Erythroblast (primary cell): Measurements from ENCODE around the gene SNED1.
"Not testable (repeated sequence)": the region's sequence is repeated elsewhere in the genome, so short reads cannot be mapped to it uniquely, and the experiment has no call there.

ENCODE experiments used
- DNase-seq, 2 experiments: peaks; one replicate each; lab custom pipeline; 2025; lab: John Stamatoyannopoulos, UW
- GATA1 ChIP-seq: IDR thresholded peaks from 2 replicates; pipeline ENCODE4 v1.6.1; 2011; ENCODE audit warnings: low read depth, mild to moderate bottlenecking, control low read depth, low read length, moderate library complexity
- POLR2A ChIP-seq: IDR thresholded peaks from 2 replicates; pipeline ENCODE4 v1.6.1; 2011; ENCODE audit warnings: mild to moderate bottlenecking, low read length

The SNED1 gene

DNA sequence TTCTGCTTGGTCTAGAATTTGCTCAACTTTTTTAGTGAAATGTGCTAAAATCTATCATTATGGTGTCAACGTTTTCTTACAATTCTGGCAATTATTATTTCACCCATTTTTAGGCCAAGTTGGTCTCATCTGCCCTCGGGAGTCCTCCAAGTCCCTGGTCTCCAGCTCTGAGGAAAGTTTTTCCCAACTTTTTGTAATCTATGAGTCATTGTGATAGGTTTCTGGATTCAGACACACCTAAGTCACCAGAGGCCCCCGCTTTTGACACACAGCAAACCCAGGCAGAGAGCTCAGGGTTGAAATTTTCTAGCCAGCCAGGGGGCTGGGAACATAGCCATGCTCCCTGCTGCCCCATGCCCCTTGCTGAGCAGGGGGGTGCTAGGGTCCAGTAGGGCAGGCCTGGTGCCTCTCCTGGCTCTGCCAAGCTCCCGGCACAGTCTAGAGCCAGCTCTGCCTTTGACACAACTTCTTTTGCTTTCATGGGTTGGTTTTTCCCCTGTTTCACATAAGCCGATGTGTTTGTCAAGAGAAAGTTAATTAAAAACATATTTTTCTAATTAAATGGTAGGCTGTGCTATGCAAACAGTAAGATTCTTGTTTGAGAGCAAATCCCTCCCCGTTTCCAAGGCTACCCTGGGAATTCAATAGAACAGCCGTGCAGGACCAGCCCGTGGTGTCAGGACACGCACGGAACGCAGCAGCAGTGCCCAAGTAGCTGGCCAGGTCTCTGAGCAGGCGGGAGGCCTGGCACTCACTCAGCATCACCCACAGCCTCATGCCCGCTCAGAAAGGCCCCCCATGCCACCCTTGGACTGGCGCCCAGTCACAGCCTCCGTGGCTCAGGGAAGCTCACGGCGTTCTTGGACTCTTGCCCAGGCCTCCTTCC is 25.5 kb upstream of the SNED1 start:
- TF ChIP-seq POLR2A (no peak), GATA1 (no peak)
- DNase-seq, result no peak

DNA sequence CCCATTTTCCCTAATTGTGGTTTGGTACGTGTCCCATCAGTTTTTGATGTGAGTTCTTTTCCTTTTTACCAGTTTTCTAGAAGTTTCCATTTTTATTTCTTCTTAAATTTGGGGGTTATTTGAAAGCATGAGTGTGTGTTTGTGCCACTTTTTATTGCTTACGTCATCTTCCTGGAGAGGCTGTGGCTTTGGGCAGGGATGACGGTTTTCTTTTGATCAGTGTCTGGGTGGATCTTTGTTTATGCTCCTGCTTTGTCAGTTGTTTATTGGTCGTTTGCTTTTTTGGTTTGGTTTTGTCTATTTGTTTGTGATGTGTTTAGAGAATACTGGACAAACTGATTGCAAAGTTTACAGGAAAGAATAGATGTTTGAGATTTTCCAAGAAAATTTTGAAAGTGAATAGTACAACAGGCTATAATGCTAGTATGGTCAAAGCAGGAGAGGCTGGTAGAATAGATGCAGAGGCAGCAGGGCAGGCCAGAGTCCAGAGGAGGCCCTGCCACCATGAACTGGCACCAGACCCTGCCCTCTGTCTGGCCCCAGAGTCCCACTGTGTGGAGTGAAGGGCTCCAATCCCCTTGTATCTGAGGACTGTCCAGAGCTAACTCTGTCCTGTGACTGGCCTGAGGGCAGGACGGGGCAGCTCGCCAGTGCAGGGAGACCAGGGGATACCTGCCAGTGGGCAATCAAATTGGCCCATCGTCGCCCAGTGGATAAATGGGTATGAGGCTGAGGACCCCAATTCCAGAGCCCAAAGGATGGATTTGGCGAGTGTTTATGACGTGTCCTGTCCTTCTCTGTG is 23.4 kb upstream of the SNED1 start:
- TF ChIP-seq GATA1, result no peak
- no peak for TF ChIP-seq POLR2A
- DNase-seq, result no peak

DNA sequence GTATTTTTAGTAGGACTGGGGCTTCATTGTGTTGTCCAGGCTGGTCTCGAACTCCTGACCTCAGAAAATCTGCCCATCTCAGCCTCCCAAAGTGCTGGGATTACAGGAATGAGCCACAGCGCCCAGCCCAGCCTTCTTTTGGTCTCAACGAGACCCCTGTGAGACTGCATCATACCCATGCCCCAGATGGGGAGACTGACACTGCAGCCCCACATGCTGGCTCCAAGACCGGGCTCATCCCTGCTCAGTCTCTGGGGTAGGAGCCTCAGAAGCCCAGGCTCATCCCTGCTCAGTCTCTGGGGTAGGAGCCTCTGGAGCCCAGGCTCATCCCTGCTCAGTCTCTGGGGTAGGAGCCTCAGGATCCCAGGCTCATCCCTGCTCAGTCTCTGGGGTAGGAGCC is 22.5 kb upstream of the SNED1 start:
- not testable (repeated sequence) for DNase-seq

DNA sequence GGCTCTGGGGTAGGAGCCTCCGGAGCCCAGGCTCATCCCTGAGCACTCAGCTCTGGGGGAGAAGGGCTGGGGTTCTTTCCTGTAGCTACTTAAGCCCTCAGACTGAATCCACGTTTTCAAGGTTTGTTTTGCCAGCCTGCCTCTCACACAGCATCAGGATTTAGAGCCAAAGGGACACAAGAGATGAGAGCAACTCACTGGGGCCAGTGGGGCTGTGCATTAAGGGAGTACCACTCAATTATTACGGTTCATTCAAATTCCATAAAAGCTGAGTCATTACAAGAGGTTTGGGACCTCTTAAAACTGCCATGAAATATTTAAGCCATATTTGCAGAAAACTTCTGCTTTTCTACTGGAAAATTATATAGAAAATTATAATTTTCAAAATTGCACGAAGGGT is 17.1 kb upstream of the SNED1 start:
- TF ChIP-seq POLR2A, result no peak
- TF ChIP-seq GATA1, result no peak
- no peak for DNase-seq

DNA sequence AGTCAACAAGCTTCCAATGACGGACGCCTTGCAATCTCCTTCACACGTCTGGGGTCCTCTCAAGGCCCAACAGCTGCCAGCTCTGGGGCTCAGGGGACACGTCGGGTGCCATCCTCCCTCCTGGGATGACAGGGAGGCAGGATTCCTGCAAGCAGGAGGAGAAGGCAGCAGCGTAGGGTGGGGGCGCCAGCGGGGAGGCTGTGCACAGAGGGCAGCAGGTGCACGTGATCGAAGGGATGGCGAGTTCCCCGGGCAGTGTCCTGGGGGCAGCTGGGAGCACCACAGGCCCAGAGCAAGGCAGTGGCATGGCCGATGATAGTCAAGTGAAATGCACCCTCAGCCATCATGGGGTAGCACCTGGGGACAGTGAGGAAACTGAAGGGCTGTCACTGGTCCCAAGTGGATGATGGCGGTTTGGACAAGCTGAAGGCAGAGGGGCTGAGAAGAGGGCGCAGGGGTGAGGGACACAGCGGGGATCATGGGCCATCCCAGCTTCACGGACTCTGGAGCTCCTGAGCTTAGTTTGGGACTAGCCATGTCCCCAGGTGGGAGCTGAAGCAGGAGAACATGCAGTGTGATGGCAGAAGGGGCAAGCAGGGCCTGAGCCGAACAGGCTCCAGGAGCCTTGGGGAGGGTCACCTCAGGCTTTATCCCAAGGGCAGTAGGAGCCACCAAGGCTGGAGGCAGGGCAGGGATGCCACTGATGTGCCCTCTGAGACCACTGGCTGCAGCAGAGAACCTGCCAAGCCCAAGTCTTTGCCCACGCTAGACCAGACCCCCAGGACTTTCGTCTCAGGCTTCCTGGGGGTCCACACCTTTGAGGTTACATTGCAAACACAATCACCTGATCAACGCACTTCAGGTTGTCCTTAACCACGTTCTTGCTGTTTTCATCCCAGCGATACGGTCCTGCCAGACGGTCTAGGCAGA is 16.3 kb upstream of the SNED1 start:
- TF ChIP-seq GATA1, result no peak
- TF ChIP-seq POLR2A, result no peak
- no peak for DNase-seq

DNA sequence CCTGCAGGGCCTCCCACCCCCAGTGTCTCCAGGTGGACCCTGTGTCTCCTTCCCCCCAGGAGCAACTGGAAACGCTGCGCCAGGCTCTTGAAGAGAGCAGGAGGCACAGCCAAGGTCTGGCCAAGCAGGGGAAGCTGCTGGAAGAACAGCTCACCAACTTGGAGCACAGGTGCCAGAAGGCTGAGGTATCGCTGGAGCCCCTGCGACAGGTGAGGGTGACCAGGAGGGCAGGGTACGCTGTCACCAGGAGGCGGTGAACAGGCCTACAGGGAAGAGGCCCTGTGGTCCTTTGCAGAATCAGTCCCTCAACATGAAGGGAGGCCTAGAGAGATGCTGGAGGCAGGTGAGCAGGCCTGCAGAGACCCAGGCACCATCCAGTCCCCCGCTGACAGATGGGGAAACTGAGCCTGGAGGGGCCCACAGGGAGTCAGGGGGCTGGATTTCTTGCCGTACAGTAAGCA is 15.6 kb upstream of the SNED1 start:
- DNase-seq, result no peak
- TF ChIP-seq POLR2A, result no peak
- no peak for TF ChIP-seq GATA1

DNA sequence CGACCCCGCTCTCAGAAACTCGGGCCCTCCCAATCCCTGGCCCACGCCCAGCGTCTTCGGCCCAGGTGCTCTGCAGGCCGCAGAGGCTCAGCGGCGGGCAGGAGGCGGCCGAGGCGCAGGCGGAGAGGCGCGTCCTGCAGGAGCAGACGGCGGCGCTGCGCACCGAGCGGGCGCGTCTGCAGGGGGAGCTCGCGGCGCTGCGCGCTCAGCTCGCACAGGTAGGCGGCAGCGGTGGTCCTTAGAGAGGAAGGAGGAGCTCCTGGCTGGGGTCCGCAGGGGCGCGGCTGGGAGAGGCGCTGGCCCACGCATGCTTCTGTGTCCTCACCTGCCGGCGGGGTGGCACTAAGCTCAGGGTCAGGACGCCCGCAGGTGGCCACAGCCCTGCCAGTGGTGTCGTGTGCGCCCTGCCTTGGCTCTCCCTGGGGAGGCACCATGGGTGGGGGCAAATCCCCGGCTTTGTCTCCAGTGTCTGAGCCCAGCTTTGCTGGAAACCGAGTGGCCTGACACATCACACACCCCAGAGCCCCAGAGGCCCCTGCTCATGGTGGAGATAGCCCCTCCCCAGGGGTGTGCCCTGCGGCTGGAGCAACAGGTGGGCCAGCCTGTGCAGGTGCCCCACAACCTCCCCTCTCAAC is 14.9 kb upstream of the SNED1 start:
- DNase-seq, result peak; percentile 37 to 41
- TF ChIP-seq GATA1, result no peak
- no peak for TF ChIP-seq POLR2A

DNA sequence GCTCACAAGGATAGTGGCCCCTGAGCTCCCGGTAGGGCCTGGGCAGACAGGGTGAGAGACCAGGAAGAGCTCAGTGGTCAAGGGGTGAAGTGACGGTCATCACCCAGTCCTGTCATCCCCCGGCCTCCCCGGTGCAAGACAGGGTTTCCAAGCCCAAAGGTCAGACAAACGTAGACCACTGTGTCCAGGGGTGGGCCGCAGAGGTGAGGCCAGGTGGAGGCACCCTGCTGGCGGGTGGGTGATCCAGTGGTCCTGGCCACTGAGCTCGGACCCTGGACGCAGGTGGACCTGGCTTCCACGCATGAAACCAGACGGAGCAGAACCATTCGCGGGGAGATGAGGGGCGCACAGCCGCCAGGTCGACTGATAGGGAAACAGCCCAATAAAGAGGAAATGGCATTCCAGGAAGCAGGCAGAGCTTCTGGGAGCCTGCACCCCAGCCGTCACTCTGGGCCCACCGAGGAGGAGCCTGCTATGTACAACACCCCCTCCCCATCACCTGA is 14.4 kb upstream of the SNED1 start:
- no peak for TF ChIP-seq POLR2A
- TF ChIP-seq GATA1, result no peak
- DNase-seq, result no peak

DNA sequence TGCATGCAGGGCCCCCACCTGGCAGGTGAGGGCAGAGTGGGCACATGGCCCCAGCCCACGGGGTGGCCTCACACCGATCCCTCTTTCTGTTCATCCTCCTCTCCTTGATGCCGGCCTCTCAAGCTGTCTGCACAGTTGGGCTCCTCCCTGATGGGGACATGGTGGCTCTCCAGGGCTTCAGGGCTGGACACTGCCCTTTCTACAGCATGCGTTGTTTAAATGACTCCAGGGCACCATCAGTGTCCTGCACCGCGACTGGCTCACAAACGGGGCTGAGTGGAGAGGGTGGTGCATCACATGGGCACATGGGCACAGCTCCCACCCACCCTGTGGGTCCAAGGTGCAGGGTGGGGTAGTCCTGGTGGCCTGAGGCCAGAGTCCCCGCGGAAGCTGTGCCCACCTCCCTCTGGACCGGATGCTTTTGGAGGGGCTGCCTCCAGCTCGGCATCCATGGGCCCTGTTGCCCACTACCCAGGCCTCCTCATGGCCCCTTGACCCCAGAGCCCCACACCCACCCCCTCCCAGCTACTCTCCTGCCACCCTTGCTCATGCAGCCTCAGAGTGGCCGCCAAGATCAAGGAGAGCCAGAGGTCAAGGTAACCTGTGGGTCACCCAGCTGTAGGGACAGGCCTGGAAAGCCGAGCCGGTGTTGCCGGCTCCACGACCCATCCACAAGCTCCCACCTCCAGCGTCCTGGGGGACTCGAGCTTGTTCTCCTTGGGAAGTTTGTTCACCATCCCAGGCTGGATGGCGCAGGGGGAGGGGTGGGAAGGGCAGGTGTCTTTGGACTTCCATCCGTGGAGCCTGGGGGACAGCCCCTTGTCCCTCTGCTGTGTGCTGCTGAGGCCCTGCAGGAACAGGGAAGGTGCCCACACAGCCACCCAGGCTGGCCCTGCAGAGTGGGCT is 12.3 kb upstream of the SNED1 start:
- no peak for DNase-seq

DNA sequence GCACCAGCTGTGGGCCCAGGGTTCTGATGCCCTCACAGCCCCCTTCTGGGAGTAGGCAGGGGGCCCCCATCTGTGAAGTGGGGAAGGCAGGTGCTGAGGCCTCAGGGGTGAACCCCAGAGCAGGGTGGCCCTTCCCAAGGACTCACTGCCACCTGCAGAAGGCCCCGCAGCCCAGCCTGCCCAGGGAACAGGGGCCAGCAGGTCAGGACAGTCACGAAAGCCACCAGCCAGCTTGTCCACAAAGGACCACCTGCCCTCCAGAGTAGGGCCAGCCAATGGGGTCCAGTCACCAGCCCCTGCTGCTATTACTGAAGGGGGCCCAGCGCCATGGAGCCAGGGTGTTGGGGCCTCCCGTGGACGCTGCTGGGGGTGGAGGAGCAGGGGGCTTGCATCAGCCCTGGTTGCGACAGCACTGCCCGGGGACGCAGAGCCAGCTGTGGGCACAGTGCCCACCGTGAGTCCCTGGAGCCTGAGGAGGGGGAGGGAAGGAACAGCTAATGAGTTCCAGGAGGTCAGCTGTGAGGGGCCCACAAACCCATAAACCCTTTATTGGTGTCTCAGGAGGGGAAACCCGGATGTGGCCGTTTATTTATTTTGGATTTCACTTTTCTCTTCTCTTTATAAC is 11.5 kb upstream of the SNED1 start:
- TF ChIP-seq GATA1 (no peak), POLR2A (no peak)
- DNase-seq, result no peak

More for the DNA sequence above, 12.3 kb upstream of the SNED1 start:
- TF ChIP-seq POLR2A (no peak), GATA1 (no peak)

DNA sequence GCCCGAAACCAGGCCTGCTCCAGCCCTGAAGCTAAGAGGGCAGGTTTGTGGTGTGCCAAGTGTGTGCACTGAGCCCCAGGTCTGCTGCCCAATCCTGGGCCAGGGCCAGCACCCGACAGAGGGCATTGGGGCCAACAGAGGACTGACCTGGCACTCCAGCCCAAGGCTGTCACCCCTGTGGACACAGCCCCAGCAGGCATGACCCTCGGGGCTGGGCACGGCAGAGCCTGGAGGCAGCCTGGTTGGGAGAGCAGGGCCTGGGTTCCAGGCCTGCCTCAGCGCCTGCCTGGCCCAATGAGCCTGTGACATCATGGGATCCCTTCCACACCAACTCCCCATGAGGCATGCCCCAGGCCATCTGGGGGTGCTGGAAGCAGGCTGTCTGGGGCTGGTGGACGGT is 10.8 kb upstream of the SNED1 start:
- DNase-seq, result no peak

DNA sequence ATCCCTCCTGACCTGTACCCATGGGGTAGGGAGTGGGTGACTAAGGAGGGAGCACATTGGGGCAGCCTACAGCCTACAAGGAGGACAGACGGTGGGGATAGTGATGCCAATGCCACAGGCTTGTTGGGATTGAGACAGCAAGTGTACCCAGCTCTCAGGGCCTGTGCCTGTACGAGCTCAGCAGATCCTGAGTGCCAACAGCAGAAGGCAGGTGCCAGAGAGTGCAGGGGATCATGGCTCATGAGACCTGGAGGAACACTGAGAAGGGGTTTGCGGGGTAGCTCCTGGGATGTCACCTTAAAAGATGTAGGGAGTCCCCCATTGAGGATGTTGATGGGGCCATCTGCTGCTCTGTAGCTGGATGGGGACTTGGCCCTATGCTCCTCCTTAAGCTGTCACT is 10.3 kb upstream of the SNED1 start:
- TF ChIP-seq POLR2A, result no peak
- TF ChIP-seq GATA1, result no peak
- no peak for DNase-seq

More for the DNA sequence above, 10.8 kb upstream of the SNED1 start:
- TF ChIP-seq POLR2A (no peak), GATA1 (no peak)
